KMS-11 (cell line): ENCODE results near the gene CBLC.

Source experiments
- H2AFZ ChIP-seq: fragments of 200-600 bp; sonication (generic); 2 replicates; pipeline ENCODE4 v1.6.1; 2016; ENCODE audit warnings: antibody characterized with exemption, mixed run types, low read depth
- H3K27ac ChIP-seq: fragments of 200-600 bp; sonication (generic); 2 replicates; pipeline ENCODE4 v1.6.1; 2016; ENCODE audit warnings: mild to moderate bottlenecking, mixed run types
- H3K27me3 ChIP-seq: fragments of 200-600 bp; sonication (generic); 2 replicates; pipeline ENCODE4 v1.6.1; 2017; ENCODE audit warnings: mild to moderate bottlenecking, low read depth, mixed run types, moderate library complexity; ENCODE audit not compliant: insufficient read depth
- H3K36me3 ChIP-seq: fragments of 200-600 bp; sonication (generic); 2 replicates; pipeline ENCODE4 v1.6.1; 2017; ENCODE audit warnings: mild to moderate bottlenecking, mixed run types; ENCODE audit not compliant: insufficient read depth
- H3K4me1 ChIP-seq: fragments of 200-600 bp; sonication (generic); 2 replicates; pipeline ENCODE4 v1.6.1; 2016; ENCODE audit warnings: mild to moderate bottlenecking, low read depth, mixed run types; ENCODE audit not compliant: poor library complexity, severe bottlenecking
- H3K4me2 ChIP-seq: fragments of 200-600 bp; sonication (generic); 2 replicates; pipeline ENCODE4 v1.7.0; 2016; ENCODE audit warnings: mild to moderate bottlenecking, mixed run types
- H3K4me3 ChIP-seq: fragments of 200-600 bp; sonication (generic); IDR thresholded peaks from 2 replicates; pipeline ENCODE4 v1.6.1; 2017; ENCODE audit warnings: low read depth, low read length, mixed read lengths; ENCODE audit not compliant: insufficient read depth
- H3K79me2 ChIP-seq: fragments of 200-600 bp; sonication (generic); 2 replicates; pipeline ENCODE4 v1.6.1; 2016; ENCODE audit warnings: low read depth, mixed run types; ENCODE audit not compliant: insufficient read depth
- H3K9ac ChIP-seq: fragments of 200-600 bp; sonication (generic); 2 replicates; pipeline ENCODE4 v1.6.1; 2016; ENCODE audit warnings: mild to moderate bottlenecking, mixed run types
- H4K20me1 ChIP-seq: fragments of 200-600 bp; sonication (generic); 2 replicates; pipeline ENCODE4 v1.6.1; 2016; ENCODE audit warnings: mild to moderate bottlenecking, mixed run types; ENCODE audit not compliant: insufficient read depth
- TF ChIP-seq, protein P1 (sequence below): fragments of 200-600 bp; sonication (generic); conservative IDR thresholded peaks from 2 replicates; pipeline ENCODE4 v1.6.1; 2017; ENCODE audit warnings: low read depth, mild to moderate bottlenecking, antibody characterized with exemption, low read length, moderate library complexity, mixed read lengths

The CBLC gene, protein sequence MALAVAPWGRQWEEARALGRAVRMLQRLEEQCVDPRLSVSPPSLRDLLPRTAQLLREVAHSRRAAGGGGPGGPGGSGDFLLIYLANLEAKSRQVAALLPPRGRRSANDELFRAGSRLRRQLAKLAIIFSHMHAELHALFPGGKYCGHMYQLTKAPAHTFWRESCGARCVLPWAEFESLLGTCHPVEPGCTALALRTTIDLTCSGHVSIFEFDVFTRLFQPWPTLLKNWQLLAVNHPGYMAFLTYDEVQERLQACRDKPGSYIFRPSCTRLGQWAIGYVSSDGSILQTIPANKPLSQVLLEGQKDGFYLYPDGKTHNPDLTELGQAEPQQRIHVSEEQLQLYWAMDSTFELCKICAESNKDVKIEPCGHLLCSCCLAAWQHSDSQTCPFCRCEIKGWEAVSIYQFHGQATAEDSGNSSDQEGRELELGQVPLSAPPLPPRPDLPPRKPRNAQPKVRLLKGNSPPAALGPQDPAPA

DNA sequence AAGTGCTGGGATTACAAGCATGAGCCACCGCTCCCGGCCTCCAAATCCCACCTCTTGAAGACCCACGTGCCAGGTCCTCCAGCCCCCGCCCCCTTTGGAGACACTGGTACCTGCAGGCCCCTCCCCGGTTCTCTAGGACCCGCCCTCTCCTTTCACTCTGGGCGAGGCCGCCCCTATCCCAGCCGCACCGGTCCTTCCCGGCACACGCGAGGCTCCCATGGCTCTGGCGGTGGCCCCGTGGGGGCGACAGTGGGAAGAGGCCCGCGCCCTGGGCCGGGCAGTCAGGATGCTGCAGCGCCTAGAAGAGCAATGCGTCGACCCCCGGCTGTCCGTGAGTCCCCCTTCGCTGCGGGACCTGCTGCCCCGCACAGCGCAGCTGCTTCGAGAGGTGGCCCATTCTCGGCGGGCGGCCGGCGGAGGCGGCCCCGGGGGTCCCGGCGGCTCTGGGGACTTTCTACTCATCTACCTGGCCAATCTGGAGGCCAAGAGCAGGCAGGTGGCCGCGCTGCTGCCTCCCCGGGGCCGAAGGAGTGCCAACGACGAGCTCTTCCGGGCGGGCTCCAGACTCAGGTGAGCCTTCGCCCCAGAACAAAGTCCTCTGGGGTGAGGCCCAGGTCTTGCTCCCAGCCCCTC is at the start of gene CBLC:
TSS of gene CBLC (plus strand) at position 176 of the 633 bp plus-strand sequence. CDS start at position 218, 42 bp downstream.
- H3K27ac ChIP-seq = no peak within 1 kb of the TSS
- no peaks in the 10 kb centered on the region for H3K79me2 ChIP-seq
- H3K36me3 ChIP-seq = no peaks in the 10 kb centered on the region
- TF ChIP-seq, protein P1, sequence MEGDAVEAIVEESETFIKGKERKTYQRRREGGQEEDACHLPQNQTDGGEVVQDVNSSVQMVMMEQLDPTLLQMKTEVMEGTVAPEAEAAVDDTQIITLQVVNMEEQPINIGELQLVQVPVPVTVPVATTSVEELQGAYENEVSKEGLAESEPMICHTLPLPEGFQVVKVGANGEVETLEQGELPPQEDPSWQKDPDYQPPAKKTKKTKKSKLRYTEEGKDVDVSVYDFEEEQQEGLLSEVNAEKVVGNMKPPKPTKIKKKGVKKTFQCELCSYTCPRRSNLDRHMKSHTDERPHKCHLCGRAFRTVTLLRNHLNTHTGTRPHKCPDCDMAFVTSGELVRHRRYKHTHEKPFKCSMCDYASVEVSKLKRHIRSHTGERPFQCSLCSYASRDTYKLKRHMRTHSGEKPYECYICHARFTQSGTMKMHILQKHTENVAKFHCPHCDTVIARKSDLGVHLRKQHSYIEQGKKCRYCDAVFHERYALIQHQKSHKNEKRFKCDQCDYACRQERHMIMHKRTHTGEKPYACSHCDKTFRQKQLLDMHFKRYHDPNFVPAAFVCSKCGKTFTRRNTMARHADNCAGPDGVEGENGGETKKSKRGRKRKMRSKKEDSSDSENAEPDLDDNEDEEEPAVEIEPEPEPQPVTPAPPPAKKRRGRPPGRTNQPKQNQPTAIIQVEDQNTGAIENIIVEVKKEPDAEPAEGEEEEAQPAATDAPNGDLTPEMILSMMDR = no peak
- H3K4me2 ChIP-seq = no peak within 1 kb of the TSS
- no peaks in the 10 kb centered on the region for H3K4me1 ChIP-seq
- H3K4me3 ChIP-seq = no peak within 1 kb of the TSS
- no peaks in the 10 kb centered on the region for H4K20me1 ChIP-seq
- H3K9ac ChIP-seq = no peak within 1 kb of the TSS
- H2AFZ ChIP-seq = no peak within 1 kb of the TSS
- H3K27me3 ChIP-seq = no peaks in the 10 kb centered on the region

DNA sequence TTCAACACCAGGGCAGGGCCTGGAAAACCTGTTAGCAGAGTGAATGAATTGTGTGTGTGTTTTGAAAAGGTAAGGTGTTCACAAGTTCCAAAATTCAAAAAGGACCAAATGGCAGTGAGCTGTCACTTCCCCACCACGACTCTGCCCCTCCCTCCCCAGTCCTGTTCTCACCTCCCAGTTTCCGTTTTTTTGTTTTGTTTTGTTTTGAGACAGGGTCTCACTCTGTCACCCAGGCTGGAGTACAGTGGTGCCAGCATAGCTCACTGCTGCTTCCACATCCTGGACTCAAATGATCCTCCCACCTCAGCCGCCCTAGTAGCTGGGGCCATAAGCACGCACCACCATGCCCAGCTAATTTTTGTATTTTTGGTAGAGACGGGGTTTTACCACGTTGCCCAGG is 49.5 kb upstream of the CBLC start:
- Histone ChIP-seq H3K9ac (no peak overlapping the region), H3K79me2 (no peaks in the 10 kb centered on the region), H3K4me2 (no peak overlapping the region), H4K20me1 (no peaks in the 10 kb centered on the region), H3K27me3 (no peaks in the 10 kb centered on the region), H2AFZ (no peak overlapping the region), H3K4me1 (peaks cover 38% of the 10 kb centered on the region), H3K27ac (no peak overlapping the region), H3K36me3 (no peaks in the 10 kb centered on the region), H3K4me3 (no peak overlapping the region)
- TF ChIP-seq, protein P1 = no peak

DNA sequence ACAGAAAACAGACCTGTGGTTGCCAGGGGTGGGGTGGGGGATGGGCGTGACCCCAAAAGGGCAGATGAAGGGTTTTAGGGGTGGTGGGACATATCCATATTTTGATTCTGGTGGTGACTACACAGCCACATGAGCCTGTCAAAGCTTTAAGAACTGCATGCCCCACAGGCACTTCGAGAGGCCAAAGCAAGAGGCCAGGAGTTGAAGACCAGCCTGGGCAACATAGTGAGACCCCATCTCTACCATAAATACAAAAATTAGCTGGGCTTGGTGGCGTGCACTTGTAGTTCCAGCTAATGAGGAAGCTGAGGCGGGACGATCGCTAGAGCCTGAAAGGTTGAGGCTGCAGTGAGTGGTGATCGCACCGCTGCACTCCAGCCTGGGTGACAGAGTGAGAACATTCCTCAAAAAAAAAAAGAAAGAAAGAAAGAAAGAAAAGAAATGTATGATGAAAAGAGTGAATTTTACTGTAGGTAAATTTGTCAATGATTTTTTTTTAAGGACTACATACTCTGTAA is 48.1 kb upstream of the CBLC start:
- Histone ChIP-seq H3K9ac (no peak overlapping the region), H3K27ac (no peak overlapping the region), H3K36me3 (no peaks in the 10 kb centered on the region), H3K4me2 (no peak overlapping the region), H3K27me3 (no peaks in the 10 kb centered on the region), H4K20me1 (no peaks in the 10 kb centered on the region), H3K79me2 (no peaks in the 10 kb centered on the region), H2AFZ (no peak overlapping the region), H3K4me3 (no peak overlapping the region), H3K4me1 (peaks cover 24% of the 10 kb centered on the region)
- TF ChIP-seq, protein P1 = no peak

DNA sequence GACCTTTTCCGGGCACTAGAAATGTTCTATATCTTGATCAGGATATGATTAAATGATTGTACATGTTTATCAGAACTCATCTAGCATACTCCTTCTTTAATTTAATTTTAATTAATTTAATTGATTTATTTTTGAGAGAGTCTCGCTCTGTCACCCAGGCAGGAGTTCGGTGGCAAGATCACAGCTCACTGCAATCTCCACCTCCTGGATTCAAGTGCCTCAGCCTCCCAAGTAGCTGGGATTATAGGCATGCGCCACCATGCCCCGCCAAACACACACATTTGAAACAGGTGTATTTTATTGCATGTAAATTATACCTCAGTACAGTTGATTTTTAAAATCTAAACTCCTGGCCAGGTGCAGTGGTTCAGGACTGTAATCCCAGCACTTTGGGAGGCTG is 46.6 kb upstream of the CBLC start:
- no peaks in the 10 kb centered on the region for H4K20me1 ChIP-seq
- H3K4me3 ChIP-seq = no peak overlapping the region
- TF ChIP-seq, protein P1 = no peak
- no peaks in the 10 kb centered on the region for H3K79me2 ChIP-seq
- no peak overlapping the region for H2AFZ ChIP-seq
- no peaks in the 10 kb centered on the region for H3K27me3 ChIP-seq
- H3K36me3 ChIP-seq = no peaks in the 10 kb centered on the region
- H3K4me1 ChIP-seq = peaks cover 14% of the 10 kb centered on the region
- H3K27ac ChIP-seq = no peak overlapping the region
- H3K4me2 ChIP-seq = no peak overlapping the region
- no peak overlapping the region for H3K9ac ChIP-seq
